GM21360 (cell line): Measurements from ENCODE around the gene OPN1MW.
"Not testable (repeated sequence)": the region's sequence is repeated elsewhere in the genome, so short reads cannot be mapped to it uniquely, and the experiment has no call there.

Experiments used
- ATAC-seq: cut with Tn5 transposase; IDR thresholded peaks from one replicate; pipeline ENCODE4 v1.9.1; 2021; ENCODE audit warnings: mild to moderate bottlenecking, moderate library complexity; ENCODE audit not compliant: unreplicated experiment

The OPN1MW gene

GRCh38 chrX:154209670-154210418, 27.4 kb downstream of the OPN1MW start:
- peak; percentile 57 for ATAC-seq

GRCh38 chrX:154211057-154211456, 28.7 kb downstream of the OPN1MW start:
- not testable (repeated sequence) for ATAC-seq

- ATAC-seq: not testable (repeated sequence)
Measured at GRCh38 chrX:154211499-154211898, 29.1 kb downstream of the OPN1MW start.

GRCh38 chrX:154219456-154219855, 37.1 kb downstream of the OPN1MW start, which contains the start of gene OPN1MW2:
OPN1MW2 (plus strand) TSS chrX:154219756; CDS start chrX:154219816, 60 bp downstream.
- not testable (repeated sequence) for ATAC-seq

GRCh38 chrX:154225292-154225691, 42.9 kb downstream of the OPN1MW start:
- not testable (repeated sequence) for ATAC-seq

- not testable (repeated sequence) for ATAC-seq
Measured at GRCh38 chrX:154226706-154227105, 44.3 kb downstream of the OPN1MW start.

GRCh38 chrX:154231443-154231842, 49.0 kb downstream of the OPN1MW start:
- ATAC-seq: not testable (repeated sequence)

GRCh38 chrX:154233620-154234019, 51.2 kb downstream of the OPN1MW start:
- not testable (repeated sequence) for ATAC-seq

- not testable (repeated sequence) for ATAC-seq
Measured at GRCh38 chrX:154238939-154239559, 56.7 kb downstream of the OPN1MW start.

- not testable (repeated sequence) for ATAC-seq
Measured at GRCh38 chrX:154239982-154240503, 57.6 kb downstream of the OPN1MW start.
